Measurements from ENCODE around the gene USP40. TPM values are rescaled to one million over a fixed set of nuclear protein-coding genes. Genes with fewer than 3 reads are reported as not detected.

The USP40 gene
- total RNA-seq, 1 donor from 2014 or later: 10.3 TPM

DNA sequence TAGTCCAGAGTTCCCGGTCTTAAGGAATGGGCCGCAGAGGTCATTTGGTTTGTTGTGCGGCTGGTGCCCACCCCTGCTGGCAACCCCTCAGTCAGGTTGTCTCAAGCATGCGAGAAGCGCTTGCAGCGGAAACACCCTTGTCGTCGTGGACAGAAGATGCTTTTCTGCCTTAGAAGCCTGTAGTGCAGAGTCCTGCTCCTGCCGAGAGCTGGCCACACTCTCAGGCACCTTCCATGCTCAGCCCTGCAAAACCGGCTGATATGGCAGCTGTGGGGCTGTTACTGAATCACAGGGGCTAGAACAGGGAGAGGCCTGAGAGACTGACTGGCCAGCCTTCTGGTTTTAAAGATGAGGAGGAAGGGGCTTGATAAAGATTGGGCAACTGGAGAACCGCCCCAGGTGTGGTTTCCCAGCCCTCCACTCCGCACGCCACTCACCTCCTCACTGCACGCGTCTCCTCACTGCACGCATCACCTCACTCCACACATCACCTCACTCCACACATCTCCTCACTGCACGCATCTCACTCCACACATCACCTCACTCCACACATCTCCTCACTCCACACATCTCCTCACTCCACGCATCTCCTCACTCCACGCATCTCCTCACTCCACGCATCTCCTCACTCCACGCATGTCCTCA, 103.6 kb downstream of the USP40 start:
- intact Hi-C loops (cut with micrococcal nuclease): no loop called here

DNA sequence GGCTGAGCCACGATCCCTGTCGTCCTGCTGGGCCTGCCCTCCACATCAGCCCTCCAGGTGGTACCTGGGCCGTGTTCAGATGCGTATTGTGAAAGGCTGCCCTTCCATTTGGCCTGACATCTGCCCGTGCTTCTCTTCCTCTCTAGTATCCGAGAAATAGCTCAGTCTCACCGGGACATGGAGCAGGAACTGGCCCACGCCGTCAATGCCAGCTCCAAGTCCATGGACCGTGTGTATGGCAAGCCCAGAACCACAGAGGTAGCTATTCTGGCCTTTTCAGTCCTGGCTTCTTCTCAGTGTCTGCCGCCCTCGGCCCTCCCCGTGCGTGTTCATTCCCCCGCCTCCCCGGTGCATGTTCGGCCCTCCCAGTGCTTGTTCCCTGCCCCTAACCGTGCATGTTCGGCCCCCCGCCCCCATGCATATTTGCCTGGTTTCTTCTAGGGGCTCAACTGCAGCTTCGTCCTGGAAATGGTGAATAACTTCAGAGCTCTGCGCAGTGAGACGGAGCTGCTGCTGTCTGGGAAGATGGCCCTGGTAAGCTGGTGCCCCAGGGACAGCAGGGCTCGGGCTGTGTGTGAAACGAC, 104.3 kb downstream of the USP40 start:
- intact Hi-C loops (cut with micrococcal nuclease): no loop called here

DNA sequence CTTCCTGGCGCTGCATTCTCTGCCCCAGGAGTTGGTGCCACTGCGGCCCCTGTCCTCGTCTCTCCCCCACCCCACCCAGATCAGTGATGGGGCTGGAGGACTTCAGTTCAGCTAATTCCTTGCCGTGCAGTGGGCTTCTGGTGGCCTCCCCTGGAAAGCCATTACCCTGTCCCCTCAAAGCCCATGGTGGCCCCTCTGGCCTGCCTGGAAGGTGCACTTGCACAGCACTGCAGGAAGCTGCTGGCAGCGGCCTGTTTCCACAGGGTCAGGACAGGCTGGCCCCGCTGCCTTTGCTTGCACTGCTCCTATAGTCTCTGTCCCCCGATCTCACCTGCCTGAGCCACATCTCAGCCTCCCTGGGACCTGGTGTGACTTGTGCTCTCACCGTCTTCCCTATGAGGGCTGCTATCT, 105.1 kb downstream of the USP40 start:
- intact Hi-C loops (cut with micrococcal nuclease): no loop called here

DNA sequence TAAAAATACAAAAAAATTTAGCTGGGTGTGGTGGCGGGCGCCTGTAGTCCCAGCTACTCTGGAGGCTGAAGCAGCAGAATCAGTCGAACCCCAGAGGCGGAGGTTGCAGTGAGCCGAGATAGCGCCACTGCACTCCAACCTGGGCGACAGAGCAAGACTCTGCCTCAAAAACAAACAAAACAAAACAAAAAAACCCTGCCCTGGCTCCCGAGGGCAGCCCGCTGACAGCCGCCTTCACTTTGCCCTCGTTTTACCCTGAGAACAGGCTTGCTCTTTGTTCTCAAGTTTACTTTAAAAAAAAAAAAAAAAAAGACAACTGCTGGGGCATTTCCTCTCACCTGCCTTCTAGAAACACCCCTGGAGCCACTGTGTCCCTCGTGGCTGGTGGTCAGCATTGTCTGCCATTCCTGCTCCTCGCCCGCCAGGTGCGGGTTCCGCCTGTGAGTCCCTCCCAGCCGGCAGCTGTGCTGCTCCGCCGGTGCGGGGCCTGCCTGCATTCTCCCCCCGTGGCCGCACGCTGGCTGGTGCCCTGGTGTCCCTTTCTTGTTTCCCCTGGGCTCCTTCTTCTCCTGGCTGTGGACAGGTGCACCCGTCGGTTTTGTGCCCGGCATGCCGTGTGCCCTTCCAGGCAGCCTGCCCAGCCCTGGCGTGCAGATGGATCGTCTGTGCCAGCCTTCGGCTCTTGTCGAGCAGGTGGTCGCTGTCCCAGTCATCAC, 105.7 kb downstream of the USP40 start:
- intact Hi-C loops (cut with micrococcal nuclease): no loop called here

DNA sequence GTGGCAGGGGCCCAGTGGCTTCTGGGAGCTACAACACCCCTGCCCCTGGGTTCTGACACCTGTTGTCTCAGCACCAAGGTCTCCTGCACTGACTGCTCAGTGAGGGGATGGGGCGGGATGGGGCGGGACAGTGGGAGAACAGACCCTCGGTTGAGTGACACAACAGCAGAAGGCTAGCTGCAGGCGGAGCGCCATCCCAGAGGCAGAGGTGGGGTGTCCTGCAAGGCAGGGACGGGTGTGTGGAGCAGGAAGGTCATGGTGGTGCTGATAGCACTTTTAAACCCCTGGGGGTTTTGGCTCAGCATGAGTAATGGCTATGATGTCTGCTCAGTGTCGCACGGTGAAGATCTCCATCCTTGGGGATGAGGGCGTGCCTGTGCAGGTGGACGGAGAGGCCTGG, 107.2 kb downstream of the USP40 start:
- intact Hi-C loops (cut with micrococcal nuclease): no loop called here

DNA sequence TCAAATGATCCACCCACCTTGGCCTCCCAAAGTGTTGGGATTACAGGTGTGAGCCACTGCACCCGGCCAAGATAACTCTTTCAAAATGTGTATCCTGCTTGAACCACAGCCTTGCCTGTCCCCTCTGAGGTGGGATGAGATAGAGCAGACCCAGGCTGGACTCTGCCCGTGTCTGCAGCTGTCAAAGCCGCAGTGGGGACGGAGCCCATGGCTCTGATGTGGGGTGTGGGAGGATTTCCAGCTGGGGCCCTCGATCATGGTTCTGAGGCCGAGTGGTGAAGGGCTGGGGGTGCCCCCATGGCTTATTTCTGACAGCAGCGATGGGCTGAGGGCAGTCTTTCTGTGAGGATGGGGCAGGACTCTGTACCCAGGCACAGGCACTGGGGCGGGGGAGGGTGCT, 107.8 kb downstream of the USP40 start:
- intact Hi-C loops (cut with micrococcal nuclease): no loop called here

DNA sequence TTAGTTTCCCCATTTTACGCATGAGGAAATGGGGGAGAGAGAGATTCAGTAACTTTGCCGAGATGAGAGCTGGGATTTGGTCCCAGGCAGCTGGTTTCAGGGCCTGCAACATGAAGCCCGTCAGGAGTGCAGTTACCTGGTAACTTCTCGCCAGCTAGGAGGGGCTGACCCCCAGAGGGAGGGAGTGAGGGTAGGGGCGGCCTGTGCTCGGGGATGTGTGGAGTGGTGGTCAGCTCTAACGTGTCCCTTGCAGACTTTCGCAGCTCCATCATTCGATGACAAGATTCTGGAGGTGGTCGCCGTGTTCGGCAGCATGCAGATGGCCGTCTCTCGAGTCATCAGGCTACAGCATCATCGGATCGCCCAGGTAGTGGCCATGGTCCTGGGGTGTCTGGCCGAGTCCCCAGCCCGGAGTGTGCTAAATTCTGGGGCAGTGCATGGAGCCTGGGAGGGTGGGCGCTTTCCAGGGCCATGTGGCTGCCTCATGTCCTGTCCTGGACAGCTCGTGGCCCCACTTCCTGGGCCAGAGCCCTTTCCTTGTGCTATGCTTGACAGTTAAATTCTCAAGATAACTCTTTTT, 108.5 kb downstream of the USP40 start:
- intact Hi-C loops (cut with micrococcal nuclease): no loop called here

DNA sequence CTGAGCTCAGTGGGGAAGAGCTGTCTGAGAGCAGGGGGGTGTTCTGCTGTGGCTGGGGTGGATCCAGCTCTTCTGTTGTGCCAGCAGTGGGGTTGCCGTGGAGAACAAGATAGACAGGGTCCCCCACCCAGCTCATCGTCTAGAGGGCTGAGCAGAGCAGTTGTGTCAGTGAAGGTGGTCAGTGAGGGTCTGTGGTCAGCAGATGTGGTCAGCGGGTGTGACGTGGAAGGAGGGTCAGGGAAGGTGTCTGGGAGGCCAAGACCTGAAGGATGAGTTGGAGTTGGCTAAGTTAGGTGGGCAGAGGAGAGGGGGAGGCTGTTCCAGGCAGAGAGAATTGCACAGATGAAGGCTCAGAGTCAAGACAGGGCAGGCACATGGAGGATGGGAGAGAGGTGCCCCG, 109.2 kb downstream of the USP40 start:
- intact Hi-C loops (cut with micrococcal nuclease): no loop called here

DNA sequence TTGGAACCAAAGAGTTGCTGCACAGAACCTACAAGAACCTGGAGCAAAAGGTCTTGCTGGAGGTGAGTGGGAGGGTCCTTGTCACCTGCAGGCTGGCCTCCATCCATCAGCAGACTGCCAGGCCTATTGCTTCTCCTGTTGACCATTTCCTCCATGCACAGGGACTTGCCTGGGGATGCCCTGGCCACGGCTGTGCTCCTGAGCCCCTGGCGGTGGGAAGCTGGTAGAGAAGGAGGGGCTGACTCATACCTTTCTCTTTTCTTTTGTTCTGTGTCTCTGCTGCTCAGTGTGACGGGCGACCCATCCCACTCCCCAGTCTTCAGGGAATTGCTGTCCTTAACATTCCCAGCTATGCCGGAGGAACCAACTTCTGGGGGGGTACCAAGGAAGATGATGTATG, 109.6 kb downstream of the USP40 start:
- intact Hi-C loops (cut with micrococcal nuclease): no loop called here

DNA sequence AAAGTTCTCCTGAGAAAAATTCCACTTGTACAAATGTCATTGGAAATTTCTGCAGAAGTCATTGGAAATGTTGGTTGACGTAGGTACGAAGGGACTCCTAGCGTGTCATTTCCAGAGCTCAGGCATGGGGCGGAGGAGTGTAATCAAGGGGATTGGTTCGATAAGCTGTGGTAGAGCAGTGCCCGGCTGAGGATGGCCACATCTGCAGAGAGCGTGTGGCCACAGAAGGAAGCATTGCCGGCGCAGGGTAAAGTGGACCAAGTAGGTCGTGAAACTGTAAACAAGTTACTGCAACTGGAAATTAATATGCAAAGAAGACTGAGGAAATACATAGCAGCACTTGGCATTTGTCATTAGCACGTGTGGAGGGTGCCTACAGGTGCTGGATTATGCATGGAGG, 110.5 kb downstream of the USP40 start:
- intact Hi-C loops (cut with micrococcal nuclease): no loop called here

DNA sequence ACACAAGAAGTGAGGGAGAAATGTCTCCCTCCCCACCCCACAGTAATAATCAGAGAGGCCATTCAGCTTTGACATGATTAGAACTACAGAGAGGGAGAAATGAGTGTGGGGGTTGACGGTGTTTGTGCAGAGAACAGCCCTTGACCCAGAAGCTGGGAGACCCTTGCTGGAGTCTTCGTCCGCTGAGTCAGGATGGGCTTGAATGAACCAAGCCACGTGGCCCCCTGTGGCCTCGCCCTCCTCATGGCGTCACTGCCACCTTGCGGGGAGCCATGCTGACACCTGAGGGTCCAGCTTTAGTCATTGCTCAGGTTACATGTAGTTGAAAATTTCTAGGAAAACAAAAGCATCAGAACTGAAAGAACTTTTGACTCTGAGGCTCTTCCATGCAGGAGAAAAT, 111.1 kb downstream of the USP40 start:
- intact Hi-C loops (cut with micrococcal nuclease): no loop called here

DNA sequence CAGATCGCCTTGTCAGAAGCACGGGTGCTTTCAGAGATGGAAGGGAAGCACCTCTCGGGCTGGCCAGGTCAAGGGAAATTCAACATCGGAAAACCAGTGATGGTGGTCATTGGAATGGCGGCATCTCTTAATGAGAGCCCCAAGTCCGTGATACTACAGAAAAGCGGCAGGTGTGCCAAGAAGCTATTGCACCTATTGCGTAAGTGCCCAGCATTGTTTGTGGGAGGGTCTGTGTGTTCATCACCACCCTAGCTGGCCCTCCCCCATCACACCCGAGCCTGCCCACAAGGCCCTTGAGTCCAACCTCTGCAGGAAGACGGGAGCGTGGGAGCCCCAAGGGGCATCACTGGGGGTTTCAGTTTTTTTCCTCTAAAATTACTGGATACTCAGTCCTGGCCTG, 111.6 kb downstream of the USP40 start:
- intact Hi-C loops (cut with micrococcal nuclease): no loop called here

DNA sequence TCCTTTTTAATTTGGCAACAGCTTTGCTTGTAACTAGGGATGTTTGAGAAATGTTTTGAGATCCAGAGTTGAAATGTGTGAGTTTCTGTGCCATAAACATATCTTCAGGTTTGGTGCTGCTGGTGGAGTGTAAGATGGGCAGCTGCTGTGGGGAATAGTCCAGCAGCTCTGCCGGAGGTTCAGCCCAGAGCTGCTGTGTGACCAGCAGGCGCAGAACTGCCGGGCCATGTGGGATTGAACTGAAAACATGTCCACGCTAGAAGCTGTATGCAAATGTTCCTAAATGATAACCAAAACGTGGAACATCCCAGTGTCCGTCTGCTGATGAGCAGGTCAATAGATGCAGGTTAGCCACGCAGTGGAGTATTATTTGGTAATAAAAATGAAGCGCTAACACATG, 112.7 kb downstream of the USP40 start:
- intact Hi-C loops (cut with micrococcal nuclease): no loop called here

DNA sequence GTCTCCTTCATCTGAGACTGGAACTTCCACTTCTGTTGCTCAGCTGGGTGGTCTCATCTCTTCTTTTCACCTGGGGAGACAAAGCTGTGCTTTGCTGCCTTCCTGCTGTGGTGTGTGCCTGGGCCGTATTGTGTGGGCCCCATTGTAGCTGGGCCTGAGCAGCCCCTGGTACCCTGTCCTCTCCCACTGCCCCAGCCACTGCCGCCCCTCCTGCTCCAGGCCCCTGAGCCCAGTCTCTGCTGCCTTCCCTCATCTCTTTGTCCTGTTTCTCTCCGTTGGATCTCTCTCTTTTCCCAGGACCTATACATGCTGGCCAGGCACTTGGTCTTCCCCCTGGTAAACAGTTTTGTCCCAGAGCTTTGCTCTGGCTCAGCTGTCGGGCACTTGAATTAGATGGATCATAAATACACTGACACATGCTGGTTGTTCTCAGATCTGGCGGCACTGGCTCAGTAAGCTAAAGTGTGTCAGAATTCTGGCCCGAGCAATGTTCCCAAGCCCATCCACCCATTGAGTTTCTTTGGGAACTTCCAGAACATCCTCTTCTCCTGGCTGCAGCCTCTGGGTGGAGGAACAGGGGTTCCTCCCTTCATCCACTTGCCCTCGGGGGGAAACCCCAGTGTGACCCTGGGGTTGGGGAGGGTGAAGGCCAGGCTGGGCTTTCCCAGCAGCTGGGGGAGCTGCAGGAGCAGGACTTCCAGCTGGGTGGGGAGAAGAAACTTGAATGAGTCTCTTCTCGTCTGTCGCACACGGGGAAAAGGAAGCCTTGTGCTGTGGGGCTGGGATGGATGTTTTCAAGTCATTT, 113.3 kb downstream of the USP40 start:
- intact Hi-C loops (cut with micrococcal nuclease): no loop called here

DNA sequence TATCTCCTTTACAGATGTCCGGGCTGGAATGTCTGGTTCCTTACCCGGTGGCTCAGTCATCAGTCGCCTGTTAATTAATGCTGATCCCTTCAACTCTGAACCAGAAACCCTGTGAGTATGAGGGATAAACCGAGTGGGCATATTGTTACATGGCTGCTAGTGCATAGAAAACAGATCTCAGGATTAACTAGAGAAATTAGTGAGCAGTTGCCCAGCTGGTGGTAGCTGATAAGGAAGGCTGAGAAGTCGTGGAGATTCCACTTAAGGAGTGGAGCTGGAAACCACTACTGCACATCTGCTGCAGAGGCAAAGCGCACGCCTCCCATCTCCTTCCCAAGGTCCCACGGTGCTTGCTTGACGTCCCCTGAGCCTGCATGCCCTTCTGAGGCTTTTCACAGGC, 114.6 kb downstream of the USP40 start:
- intact Hi-C loops (cut with micrococcal nuclease): no loop called here

DNA sequence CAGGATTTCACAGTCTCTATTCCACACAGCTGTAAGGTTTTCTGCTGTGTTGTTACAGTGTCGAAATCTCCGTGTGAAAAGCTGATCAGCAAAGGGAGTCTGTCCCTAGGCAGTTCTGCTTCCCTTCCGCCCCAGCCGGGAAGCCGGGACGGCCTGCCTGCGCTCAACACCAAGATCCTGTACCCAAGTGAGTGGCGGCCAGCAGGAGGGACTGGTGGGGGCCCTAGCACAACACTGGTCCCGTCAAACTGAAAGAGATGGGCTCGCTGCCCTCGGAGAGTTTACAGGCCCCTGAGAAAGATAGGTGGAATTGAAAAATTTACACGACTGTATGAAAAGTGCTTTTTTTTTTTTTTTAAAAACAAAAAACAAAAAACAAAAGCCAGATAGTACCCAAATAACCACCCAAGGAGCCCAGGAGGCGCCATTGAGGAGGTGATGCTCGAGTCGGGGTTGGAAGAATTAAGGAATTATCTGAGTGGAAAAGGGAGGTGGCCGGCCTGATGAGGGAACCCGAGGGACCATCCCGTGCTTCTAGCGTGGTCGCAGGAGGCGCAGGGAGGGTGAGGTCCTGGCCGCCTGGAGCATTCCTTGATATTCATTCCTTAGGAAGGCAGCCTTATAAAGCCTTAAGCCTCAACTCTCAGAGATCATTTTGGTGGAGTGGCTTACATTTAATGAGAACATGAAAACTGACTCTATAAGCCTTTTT, 115.6 kb downstream of the USP40 start:
- intact Hi-C loops (cut with micrococcal nuclease): no loop called here

DNA sequence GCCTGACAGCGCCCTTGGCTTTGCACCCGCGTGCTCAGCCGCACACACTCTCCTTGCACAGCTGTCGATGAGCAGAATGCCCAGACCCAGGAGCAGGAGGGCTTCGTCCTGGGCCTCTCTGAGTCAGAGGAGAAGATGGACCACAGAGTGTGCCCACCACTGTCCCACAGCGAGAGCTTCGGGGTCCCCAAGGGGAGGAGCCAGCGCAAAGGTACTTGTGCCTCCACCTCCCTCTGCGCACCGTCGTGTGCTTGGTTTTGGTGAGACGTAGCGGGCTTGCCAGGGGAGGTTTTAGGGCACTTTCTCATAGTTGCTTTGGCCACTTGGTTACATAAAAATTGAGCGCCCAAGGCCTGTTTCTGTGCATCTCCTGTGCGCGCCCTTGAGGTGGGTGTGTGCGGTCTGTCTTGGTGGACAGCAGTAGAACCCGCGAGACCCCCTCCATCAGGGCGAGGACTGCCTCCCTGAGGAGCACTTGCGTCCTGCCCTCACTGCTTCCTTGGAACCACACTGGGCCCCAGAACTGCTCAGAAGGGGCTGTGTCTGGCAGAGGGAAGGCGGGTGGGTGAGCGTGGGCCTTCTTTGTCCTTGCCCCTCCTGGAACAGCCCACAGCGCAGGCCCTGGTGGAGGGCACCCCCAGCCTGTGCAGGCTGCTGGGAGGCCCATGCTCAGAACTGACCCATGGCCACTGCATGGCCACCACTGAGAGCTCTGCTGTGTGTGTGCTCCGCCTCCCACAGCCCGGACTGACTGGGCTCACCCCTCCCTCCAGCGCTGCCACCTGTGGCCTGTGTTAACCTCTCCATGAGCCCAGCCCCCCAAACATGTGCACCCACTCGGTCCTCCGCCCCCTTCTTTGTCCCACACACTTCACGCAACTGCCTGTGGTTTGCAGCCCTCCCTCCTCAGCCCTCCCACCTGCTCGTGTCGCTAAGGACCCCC, 116.4 kb downstream of the USP40 start:
- intact Hi-C loops (cut with micrococcal nuclease): no loop called here

DNA sequence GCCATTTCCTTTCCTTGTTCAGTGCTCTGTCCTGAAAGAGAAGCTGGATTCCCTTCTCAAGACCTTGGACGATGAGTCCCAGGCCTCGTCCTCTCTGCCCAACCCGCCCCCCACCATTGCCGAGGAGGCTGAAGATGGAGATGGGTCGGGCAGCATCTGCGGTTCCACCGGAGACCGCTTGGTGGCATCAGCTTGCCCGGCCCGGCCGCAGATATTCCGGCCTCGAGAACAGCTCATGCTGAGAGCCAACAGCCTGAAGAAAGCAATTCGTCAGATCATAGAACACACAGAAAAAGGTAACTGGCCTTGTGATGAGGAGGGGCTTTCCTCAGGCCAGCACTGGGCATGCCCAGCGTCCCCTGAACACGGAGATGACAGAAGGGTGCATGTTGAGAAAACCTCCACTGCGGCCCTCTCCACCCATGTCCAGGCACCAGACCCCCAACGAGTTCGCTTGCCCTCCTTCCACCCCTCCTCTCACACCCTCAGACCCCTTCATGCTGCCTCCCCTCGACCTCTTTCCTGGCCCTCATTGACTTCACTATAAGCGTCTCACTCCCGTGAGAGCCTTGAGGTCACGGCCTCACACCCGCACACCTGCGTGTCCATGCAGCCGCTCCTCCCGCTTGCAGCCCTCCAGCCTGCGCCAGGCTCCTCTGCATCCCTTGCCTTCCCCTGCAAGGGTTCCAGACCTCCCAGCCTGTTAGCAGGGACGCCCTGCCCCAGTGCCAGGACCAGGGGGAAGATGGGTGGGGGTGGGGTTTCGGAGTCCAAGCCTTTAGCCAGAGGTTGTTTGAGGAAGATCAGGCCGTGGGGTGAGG, 117.3 kb downstream of the USP40 start:
- intact Hi-C loops (cut with micrococcal nuclease): no loop called here

DNA sequence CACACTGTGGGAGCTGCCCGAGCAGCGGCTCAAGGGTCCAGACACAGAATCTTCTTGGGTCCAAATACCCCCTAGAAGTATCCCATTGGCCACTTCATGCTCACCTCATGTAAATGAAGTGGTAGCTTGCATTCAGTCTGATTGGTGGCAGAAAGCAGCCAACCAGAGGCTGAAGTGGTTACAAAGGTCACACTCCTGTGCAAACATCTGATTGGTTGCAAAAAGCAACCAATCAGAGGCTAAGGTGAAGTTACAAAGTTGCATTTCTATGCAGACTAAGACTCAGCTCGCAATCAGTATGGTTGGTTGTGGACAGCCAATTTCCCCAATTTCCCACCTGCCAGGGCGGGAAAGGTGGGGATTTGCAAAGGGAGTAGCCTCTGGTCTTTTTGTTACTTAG, 118.0 kb downstream of the USP40 start:
- intact Hi-C loops (cut with micrococcal nuclease): no loop called here

Measured in T-helper 1 cell treated with Interleukin-12 subunit alpha and Interleukin-12 subunit beta and Interleukin-4 antibody, amounts not matched to agents 30 ng/mL and 1 ng/mL, for 36 hours (primary cell).